Epithelial cell of prostate (primary cell): Measurements from ENCODE around the gene CPEB1.
A peak's percentile ranks its signal among the peaks of the same experiment; 100 is the strongest.

Source experiments
- DNase-seq: peaks from one replicate; pipeline ENCODE4 v3.0.0-alpha.2; 2011; ENCODE audit warnings: low read depth, low spot score
- H3K27ac ChIP-seq: fragments of 450-650 bp; 2 replicates; pipeline ENCODE4 v1.5.1; 2017; ENCODE audit warnings: mild to moderate bottlenecking

CPEB1 gene

DNA sequence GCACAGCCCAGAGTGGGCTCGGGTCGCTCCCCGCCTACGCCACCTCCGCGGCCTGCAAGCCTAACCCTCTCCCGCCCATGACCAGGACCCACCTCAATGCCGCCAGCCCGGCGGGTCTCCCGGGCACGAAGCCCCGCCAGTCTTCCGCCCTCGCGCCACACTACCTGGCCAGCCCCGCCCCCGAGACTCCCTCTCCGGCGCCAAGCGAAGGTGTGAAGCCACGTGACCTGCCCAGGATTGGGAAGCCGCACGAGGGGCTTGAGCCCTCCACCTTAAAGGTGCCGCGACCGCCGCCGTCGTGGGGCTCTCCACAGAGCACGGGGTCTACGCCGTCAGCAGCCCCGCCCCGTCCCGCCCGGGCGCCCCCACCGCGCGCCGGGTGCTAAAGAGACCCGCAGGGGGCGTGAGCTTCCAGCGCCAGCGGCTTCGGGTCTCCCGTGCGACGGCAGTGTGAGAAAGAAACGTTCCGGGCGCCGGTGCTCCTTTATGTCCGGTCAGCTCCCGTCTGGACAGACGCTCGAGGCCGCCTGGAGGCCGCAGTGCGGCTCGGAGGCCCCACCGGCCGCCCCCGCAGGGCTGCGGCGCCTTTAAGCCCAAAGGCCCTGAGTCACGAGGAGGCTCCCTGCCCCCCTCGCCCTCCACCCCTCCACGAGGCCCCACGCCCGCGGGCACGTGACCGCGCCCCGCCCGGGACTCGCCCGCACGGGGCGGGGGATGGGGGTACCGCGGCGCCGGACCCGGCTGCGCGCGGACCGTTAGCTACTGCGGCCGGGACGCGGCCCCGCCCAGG lies at the start of gene CPEB1:
Gene CPEB1, minus strand, starts transcription at position 319 of the 790 bp plus-strand sequence. CDS start 18,904 bp downstream, outside the sequence.
- H3K27ac ChIP-seq, result no peak within 1 kb of the TSS
- no peak for DNase-seq

GRCh38 chr15:82692171-82692570 lies 45.0 kb upstream of the CPEB1 start:
- no peak for DNase-seq
- H3K27ac ChIP-seq, result no peak overlapping the region

- DNase-seq, result no peak
- no peak overlapping the region for H3K27ac ChIP-seq
Observed at GRCh38 chr15:82689147-82689546, 42.0 kb upstream of the CPEB1 start.

GRCh38 chr15:82688691-82689090 lies 41.5 kb upstream of the CPEB1 start:
- no peak for DNase-seq
- no peak overlapping the region for H3K27ac ChIP-seq

- H3K27ac ChIP-seq, result no peak overlapping the region
- no peak for DNase-seq
Observed at GRCh38 chr15:82681371-82681770, 34.2 kb upstream of the CPEB1 start.

DNA sequence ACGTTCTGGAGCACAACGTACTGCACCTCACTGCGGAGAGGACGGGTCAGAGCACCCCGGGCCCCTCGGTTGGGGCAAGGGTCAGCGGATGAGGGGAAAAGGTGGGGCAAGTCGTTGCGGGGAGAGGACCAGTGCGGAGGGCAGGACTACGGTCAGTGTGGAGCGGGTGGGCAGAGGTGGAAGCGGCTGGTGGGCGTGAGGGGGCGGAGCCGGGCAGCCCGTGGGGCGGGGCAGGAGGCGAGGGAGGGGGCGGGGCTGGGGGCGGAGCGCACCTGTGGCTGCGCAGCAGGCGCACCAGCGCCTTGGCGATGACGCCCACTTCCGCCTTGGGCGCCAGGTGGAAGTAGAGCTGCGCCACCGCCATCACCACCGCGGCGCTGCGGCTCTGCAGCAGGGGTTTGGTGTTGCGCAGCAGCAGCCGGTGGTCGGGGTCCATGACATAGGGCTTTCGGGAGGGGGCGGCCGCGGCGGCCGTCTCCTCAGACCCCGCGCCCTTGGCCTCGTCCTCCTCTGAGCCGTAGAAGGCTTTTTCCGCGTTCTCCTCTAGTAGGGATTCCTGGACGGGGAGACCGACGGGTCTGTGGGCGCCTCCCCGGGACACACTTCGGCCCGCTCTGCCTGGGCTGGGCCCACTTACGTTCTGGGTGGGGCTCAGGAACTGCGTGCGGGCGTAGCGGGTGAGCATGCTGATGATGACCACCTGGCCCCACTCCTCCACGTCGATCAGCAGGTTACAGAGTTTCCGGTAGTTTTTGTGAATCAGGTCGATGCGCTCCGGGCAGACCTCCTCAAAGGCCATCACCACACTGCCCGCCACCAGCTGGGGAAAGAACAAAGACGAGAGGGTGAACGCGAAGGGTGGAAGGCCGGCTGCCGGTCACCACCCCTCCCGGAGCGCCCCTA lies 33.3 kb upstream of the CPEB1 start:
- H3K27ac ChIP-seq, result no peak overlapping the region
- peak; percentile 44 for DNase-seq

GRCh38 chr15:82679626-82680199 lies 32.5 kb upstream of the CPEB1 start:
- DNase-seq, result no peak

DNA sequence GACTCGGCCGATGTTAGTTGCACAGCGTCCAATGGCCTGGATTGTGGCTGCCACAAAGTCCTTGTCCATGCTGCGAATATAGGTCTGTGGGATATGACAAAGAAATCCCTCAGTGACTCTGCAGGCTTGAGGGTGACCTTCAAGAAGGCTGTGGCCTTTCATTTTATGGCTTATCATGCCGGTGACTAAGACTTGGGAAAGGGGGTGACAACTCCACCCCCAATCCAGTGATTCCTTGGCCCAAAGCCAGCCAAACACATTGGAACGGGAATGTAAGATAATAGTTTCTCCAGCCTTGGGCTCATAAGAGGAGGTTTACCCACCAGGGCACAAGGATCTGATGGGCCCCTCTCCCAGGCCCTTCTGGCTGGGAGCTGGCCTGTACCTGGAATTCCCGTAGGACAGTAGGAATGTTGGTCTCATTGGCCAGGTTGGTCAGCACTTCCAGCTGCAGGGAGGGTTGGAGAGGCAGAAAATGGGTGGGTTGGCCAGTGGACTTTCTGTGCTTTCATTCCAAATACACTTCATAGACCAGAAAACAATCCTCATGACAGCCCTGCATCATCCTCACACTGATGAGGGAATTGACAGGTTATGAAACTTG lies 30.7 kb upstream of the CPEB1 start:
- DNase-seq, result no peak
- H3K27ac ChIP-seq, result no peak overlapping the region

More at GRCh38 chr15:82679626-82680199, 32.5 kb upstream of the CPEB1 start:
- no peak overlapping the region for H3K27ac ChIP-seq

- no peak for DNase-seq
- no peak overlapping the region for H3K27ac ChIP-seq
Observed at GRCh38 chr15:82674873-82675272, 27.7 kb upstream of the CPEB1 start.

GRCh38 chr15:82670699-82671098 lies 23.5 kb upstream of the CPEB1 start:
- no peak overlapping the region for H3K27ac ChIP-seq
- DNase-seq, result no peak

DNA sequence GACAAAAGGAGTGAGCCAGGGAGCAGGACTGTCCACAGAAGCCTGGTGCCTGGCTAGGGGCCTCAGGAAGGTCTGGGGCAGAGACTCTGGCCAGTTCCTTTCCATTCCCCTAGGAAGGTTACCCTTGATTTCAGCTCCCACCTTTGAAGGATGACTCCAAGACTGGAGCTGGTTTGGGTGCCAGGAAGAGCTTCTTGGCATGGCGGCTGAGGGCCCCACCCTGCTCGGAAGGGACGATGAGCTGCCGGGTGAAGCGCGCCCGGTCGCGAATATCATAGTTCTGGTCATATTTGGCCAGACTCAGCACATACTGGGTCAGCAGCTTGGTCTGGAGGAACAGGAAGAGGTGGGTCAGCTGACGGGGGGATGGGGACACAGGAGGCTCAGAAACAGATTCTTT lies 19.4 kb upstream of the CPEB1 start:
- no peak overlapping the region for H3K27ac ChIP-seq
- DNase-seq, result no peak

- H3K27ac ChIP-seq, result no peak overlapping the region
Observed at GRCh38 chr15:82664021-82664420, 16.9 kb upstream of the CPEB1 start.

GRCh38 chr15:82663186-82663600 lies 16.0 kb upstream of the CPEB1 start:
- no peak overlapping the region for H3K27ac ChIP-seq
- no peak for DNase-seq

More at GRCh38 chr15:82664021-82664420, 16.9 kb upstream of the CPEB1 start:
- no peak for DNase-seq

DNA sequence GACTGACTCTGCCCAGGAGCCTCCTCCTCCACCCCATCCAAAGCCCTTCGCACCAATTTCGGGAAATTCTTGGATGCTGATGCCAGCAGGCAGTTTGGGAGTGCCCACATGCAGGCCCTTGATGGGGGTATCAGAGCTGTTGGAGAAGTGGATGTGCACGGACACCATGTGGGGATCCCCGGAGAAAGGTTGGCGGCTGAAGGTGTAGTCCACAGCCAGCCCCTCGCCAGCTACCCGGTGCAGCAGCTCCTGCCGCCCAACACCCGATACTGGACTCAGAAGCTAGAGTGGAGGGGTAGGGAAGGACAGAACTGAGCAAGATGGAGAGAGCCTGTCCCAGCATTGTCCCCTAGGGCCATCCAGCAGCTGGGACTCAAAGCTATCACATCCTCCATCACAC lies 15.5 kb upstream of the CPEB1 start:
- DNase-seq, result no peak
- no peak overlapping the region for H3K27ac ChIP-seq

DNA sequence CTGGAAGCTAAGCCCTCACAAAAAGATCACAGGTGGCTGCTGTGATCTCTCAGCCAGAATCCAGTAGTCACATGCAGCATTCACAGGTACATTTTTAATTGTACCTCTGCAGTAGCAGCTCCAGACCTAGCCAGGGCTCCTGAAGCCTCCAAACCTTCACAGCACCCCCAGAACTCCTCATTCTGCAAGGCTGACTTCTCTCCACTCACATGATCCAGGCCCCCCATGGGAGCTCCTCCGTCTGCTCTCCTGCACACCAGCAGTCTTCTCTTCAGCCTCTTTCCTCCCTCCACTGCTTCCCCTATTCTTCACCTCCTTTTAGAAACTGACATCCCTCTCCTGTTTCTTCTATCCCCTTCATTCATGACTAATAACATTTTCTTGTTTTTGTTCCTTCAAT lies 13.2 kb upstream of the CPEB1 start:
- no peak overlapping the region for H3K27ac ChIP-seq
- DNase-seq, result no peak

DNA sequence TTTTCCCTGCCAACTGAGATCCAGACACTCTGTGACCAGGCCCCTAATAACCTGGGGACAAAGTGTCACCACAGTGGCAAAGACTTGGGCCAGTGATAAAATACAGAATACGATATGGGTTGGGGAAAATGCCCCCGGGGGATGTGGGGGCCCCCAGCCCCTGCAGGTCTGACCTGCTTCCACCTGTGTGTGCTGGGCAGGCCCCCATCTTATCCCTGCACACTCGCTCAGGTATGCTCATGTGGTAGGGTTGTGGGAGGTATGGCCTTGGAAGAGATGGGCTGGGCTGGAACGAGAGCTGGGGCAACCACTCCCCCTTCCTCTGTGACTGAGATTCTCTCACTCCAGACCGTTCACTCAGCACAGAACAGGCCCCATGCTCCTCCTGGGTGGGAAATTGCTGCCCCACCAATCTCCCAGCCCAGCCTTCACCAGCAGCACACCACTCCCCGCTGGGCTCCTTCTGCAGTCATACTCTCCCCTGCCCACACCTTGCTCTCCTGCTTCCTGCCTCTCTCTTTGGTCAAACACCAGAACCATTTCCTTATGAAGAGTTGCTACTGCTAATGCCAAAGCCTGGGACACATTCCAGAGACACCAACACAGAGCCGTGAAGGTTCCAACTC lies 9.6 kb upstream of the CPEB1 start:
- no peak for DNase-seq
- no peak overlapping the region for H3K27ac ChIP-seq

DNA sequence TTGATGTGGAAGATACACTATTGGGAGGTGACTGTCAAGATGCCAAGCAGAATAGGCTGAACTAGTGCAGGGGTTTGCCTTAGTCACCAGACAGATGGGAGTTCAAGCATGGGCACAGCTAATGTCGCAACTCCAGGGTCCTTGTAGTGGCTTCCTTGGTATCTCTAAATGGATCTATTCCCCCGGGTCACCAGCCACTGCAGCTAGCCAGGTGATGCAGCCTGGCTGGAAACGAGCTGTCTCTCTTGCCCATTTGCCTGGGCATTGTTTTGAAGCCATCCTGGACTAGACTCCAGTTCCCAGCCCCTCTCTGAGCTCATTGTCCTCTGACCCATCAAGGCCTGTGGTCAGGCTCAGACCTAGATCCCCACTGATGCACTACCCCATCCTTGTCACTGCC lies 8.4 kb upstream of the CPEB1 start:
- DNase-seq, result no peak
- no peak overlapping the region for H3K27ac ChIP-seq

GRCh38 chr15:82653483-82654168 lies 6.5 kb upstream of the CPEB1 start:
- no peak overlapping the region for H3K27ac ChIP-seq
- DNase-seq, result no peak

DNA sequence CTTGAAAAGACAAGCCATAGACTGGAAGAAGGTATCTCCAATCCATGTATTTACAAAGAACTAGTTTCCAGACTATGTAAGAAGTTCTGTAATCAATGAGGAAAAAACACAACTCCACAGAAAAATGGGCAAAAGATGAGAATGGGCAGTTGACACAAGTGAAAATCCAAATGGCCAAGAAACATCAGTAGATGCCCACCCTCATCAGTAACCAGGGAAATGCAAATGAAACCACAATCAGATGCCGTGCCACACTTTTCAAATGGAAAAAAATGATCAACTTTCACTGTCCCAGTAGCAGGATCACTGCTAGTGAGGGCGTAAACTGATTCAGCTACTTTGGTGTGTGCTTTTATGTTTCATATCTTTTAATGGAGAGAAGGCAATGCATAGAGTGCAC lies 4.5 kb upstream of the CPEB1 start:
- DNase-seq, result no peak
- no peak overlapping the region for H3K27ac ChIP-seq
